ENCODE data around the gene DLG2. TPM values are rescaled to one million over a fixed set of nuclear protein-coding genes. Genes with fewer than 3 reads are reported as not detected.

The DLG2 gene
- polyA plus RNA-seq, 3 donors: 0.24 to 0.39 TPM; not detected in 1

DNA sequence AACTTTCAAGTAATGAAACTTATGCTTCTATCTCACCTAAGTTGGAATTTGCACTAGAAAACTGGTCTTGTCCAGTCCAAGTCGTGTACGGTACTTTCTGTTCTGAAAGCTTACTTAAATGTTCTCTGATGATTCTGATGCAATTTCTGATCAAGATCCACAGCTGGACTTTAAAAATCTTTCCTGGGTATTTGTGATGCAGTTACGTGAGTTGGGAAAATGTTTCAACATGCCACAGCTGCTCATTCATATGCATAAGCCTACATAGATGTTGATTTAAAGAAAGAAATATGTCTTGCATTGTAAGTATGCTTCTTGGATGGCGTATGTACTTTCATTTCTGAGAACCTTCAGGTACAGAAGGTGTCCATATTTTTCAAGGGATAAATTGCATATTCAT, 1847.3 kb downstream of the DLG2 start:
- intact Hi-C loops (cut with micrococcal nuclease): no loop called here
- WGBS (ENCODE audit: insufficient coverage): 80% methylated on average over 1 of the region's 4 CpGs
- no peaks in the 10 kb centered on the region for H3K36me3 ChIP-seq (replicated peaks in 1 of 2; ENCODE audit: control insufficient read depth in 1 of 2, insufficient read depth in 2 of 2, low read length in 2 of 2)

DNA sequence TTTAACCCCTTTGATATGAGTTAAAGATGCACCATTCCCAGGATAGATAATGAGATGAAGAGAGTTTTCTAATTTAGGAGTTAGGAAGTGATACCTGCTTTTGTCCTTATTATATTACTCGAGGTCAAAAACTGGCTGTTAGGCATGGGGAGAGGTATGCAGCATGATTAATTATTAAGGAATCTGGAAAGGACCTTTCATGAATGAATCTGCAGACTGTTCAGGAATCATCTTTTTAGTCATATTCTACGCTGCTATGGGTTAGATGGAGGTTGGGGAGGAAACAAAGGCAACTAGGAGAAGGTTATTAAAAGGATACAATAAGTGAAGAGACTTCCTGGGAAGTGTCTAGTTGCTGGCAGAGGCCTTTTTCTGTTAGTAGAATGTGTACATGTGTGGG, 1848.5 kb downstream of the DLG2 start:
- Histone ChIP-seq H3K9ac (ENCODE audit: insufficient read depth, low read length, poor library complexity, severe bottlenecking) (no peak overlapping the region), H3K27me3 (ENCODE audit: control insufficient read depth in 2 of 2, insufficient read depth in 2 of 2, low read length in 2 of 2) (no peaks in the 10 kb centered on the region), H3K9me3 (replicated peaks in 1 of 2; ENCODE audit: control insufficient read depth in 1 of 2, insufficient read depth in 1 of 2, low read length in 2 of 2) (no peaks in the 10 kb centered on the region), H3K4me3 (replicated peaks in 1 of 3; ENCODE audit: low read depth in 2 of 3, low read length in 3 of 3) (no peak overlapping the region), H3K79me2 (ENCODE audit: insufficient read depth, low read length) (no peaks in the 10 kb centered on the region), H3K27ac (ENCODE audit: low read depth in 1 of 2, low read length in 2 of 2) (no peak overlapping the region), H3K36me3 (replicated peaks in 1 of 2; ENCODE audit: control insufficient read depth in 1 of 2, insufficient read depth in 2 of 2, low read length in 2 of 2) (no peaks in the 10 kb centered on the region), H3K4me2 (replicated peaks; ENCODE audit: extremely low read depth, low read length, poor library complexity, severe bottlenecking) (no peak overlapping the region), H2AFZ (ENCODE audit: insufficient read depth, low read depth, low read length, poor library complexity, severe bottlenecking) (no peak overlapping the region), H3K4me1 (ENCODE audit: control insufficient read depth in 1 of 2, insufficient read depth in 2 of 2, low read length in 2 of 2) (no peaks in the 10 kb centered on the region), H4K20me1 (ENCODE audit: insufficient read depth, low read length) (no peaks in the 10 kb centered on the region)
- Mint-ChIP-seq H3K4me3 (no peak overlapping the region), H3K4me1 (no peaks in the 10 kb centered on the region), H3K36me3 (no peaks in the 10 kb centered on the region), H3K9me3 (peaks cover 0 to 3% (median 0%) of the 10 kb centered on the region in 7 donors), H3K27me3 (ENCODE audit: low read depth in 3 of 3) (peaks cover 0 to 2% (median 0%) of the 10 kb centered on the region in 3 donors), H3K27ac (no peak overlapping the region)
- TF ChIP-seq, protein P1, sequence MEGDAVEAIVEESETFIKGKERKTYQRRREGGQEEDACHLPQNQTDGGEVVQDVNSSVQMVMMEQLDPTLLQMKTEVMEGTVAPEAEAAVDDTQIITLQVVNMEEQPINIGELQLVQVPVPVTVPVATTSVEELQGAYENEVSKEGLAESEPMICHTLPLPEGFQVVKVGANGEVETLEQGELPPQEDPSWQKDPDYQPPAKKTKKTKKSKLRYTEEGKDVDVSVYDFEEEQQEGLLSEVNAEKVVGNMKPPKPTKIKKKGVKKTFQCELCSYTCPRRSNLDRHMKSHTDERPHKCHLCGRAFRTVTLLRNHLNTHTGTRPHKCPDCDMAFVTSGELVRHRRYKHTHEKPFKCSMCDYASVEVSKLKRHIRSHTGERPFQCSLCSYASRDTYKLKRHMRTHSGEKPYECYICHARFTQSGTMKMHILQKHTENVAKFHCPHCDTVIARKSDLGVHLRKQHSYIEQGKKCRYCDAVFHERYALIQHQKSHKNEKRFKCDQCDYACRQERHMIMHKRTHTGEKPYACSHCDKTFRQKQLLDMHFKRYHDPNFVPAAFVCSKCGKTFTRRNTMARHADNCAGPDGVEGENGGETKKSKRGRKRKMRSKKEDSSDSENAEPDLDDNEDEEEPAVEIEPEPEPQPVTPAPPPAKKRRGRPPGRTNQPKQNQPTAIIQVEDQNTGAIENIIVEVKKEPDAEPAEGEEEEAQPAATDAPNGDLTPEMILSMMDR (IDR thresholded peaks at IDR 0.05): no peak
- 83% methylated on average over 1 of the region's 2 CpGs for WGBS (ENCODE audit: insufficient coverage)
- DNase-seq: no peak
- intact Hi-C loops (cut with micrococcal nuclease): no loop called here

More for the DNA sequence above, 1847.3 kb downstream of the DLG2 start:
- H3K4me3 Mint-ChIP-seq: no peak overlapping the region
- no peaks in the 10 kb centered on the region for H3K36me3 Mint-ChIP-seq
- Histone ChIP-seq H3K27me3 (ENCODE audit: control insufficient read depth in 2 of 2, insufficient read depth in 2 of 2, low read length in 2 of 2) (no peaks in the 10 kb centered on the region), H3K4me1 (ENCODE audit: control insufficient read depth in 1 of 2, insufficient read depth in 2 of 2, low read length in 2 of 2) (no peaks in the 10 kb centered on the region), H3K9me3 (replicated peaks in 1 of 2; ENCODE audit: control insufficient read depth in 1 of 2, insufficient read depth in 1 of 2, low read length in 2 of 2) (no peaks in the 10 kb centered on the region), H4K20me1 (ENCODE audit: insufficient read depth, low read length) (no peaks in the 10 kb centered on the region), H3K4me2 (replicated peaks; ENCODE audit: extremely low read depth, low read length, poor library complexity, severe bottlenecking) (no peak overlapping the region), H3K79me2 (ENCODE audit: insufficient read depth, low read length) (no peaks in the 10 kb centered on the region), H3K27ac (ENCODE audit: low read depth in 1 of 2, low read length in 2 of 2) (no peak overlapping the region), H3K9ac (ENCODE audit: insufficient read depth, low read length, poor library complexity, severe bottlenecking) (no peak overlapping the region), H2AFZ (ENCODE audit: insufficient read depth, low read depth, low read length, poor library complexity, severe bottlenecking) (no peak overlapping the region), H3K4me3 (replicated peaks in 1 of 3; ENCODE audit: low read depth in 2 of 3, low read length in 3 of 3) (no peak overlapping the region)
- H3K4me1 Mint-ChIP-seq: no peaks in the 10 kb centered on the region
- TF ChIP-seq, protein P1 (IDR thresholded peaks at IDR 0.05): no peak
- H3K27me3 Mint-ChIP-seq (ENCODE audit: low read depth in 3 of 3): no peaks in the 10 kb centered on the region
- H3K9me3 Mint-ChIP-seq: peaks cover 0 to 2% (median 0%) of the 10 kb centered on the region in 7 donors
- DNase-seq: no peak
- H3K27ac Mint-ChIP-seq: no peak overlapping the region

All from CD14-positive monocyte (primary cell).